GM12878 (cell line): ENCODE data around the gene CD84. TPM values are rescaled to one million over a fixed set of nuclear protein-coding genes. Genes with fewer than 3 reads are reported as not detected.

Source experiments
- ATAC-seq: fragments of 200-7000 bp; cut with Tn5 transposase; 3 replicates; pipeline ENCODE4 v1.9.1; 2020; ENCODE audit warnings: mild to moderate bottlenecking, moderate library complexity
- BruUV-seq: library from RNA; stranded (reverse); fragments of 400-500 nt; replicated peaks from 2 replicates; lab custom pipeline; 2021; lab: Mats Ljungman, UMichigan
- CTCF ChIA-PET: fragments of 300-600 bp; sonication (Branson Sonifier 250); formaldehyde crosslinking; extraction: SDS; loops from one replicate; lab custom pipeline; 2021; ENCODE audit warnings: inconsistent platforms; lab: Yijun Ruan, JAX
- POLR2A ChIA-PET: fragments of 350-600 bp; formaldehyde crosslinking; extraction: SDS; loops from one replicate; lab custom pipeline; 2021; ENCODE audit warnings: inconsistent platforms; lab: Charles Lee
- RAD21 ChIA-PET: fragments of 300-600 bp; sonication (Branson Sonifier 250); formaldehyde crosslinking; loops from one replicate; lab custom pipeline; 2023; ENCODE audit warnings: antibody characterized with exemption; ENCODE audit not compliant: unreplicated experiment; lab: Charles Lee
- SMC1A ChIA-PET: fragments of 300-600 bp; sonication (Branson Sonifier 250); formaldehyde crosslinking; loops from one replicate; lab custom pipeline; 2023; ENCODE audit not compliant: unreplicated experiment, uncharacterized antibody; lab: Charles Lee
- DNase-seq: peaks from one replicate; pipeline ENCODE4 v3.0.0-alpha.2; 2011; ENCODE audit warnings: low read depth, low spot score
- FAIRE-seq: peaks from 3 replicates; lab custom pipeline; 2011; peaks lifted over from hg19 to GRCh38; lab: Jason Lieb, UNC
- H2AFZ ChIP-seq: 2 replicates; pipeline ENCODE4 v1.6.0; 2011; ENCODE audit warnings: low read depth, low read length, control low read depth; ENCODE audit not compliant: control insufficient read depth
- H3K27ac ChIP-seq: 2 replicates; pipeline ENCODE4 v1.5.1; 2011; ENCODE audit warnings: control low read depth; ENCODE audit not compliant: control insufficient read depth, insufficient read depth
- H3K27me3 ChIP-seq, 2 experiments: replicated peaks in 1 of 2; 2 replicates each; pipeline versions ENCODE4 v1.6.0 to v1.6.1; 2011; ENCODE audit warnings: low read length in 1 of 2; ENCODE audit not compliant: control insufficient read depth in 2 of 2, insufficient read depth in 2 of 2
- H3K36me3 ChIP-seq, 2 experiments: 2 replicates each; pipeline ENCODE4 v1.5.1; 2011; ENCODE audit warnings: low read length in 1 of 2; ENCODE audit not compliant: control insufficient read depth in 2 of 2, insufficient read depth in 2 of 2
- H3K4me1 ChIP-seq: 2 replicates; pipeline ENCODE4 v1.6.1; 2011; ENCODE audit warnings: mild to moderate bottlenecking, low read length, moderate library complexity, mixed read lengths; ENCODE audit not compliant: control insufficient read depth, insufficient read depth
- H3K4me2 ChIP-seq: 2 replicates; pipeline ENCODE4 v1.6.0; 2011; ENCODE audit warnings: control low read depth; ENCODE audit not compliant: control insufficient read depth, insufficient read depth
- H3K4me3 ChIP-seq: fragments of 200-600 bp; sonication (generic); 2 replicates; pipeline ENCODE4 v1.5.1; 2016
- H3K79me2 ChIP-seq: 2 replicates; pipeline ENCODE4 v1.6.0; 2011; ENCODE audit warnings: low read length; ENCODE audit not compliant: control insufficient read depth, insufficient read depth
- H3K9ac ChIP-seq: 2 replicates; pipeline ENCODE4 v1.8.0; 2011; ENCODE audit warnings: low read length, control low read depth, mixed read lengths; ENCODE audit not compliant: control insufficient read depth, insufficient read depth
- H3K9me3 ChIP-seq: replicated peaks from 3 replicates; pipeline ENCODE4 v1.5.1; 2011; ENCODE audit warnings: mild to moderate bottlenecking, low read length; ENCODE audit not compliant: control insufficient read depth, insufficient read depth
- H4K20me1 ChIP-seq: 2 replicates; pipeline ENCODE4 v1.6.0; 2011; ENCODE audit not compliant: control insufficient read depth, insufficient read depth
- ASH2L ChIP-seq: fragments of 300-600, 200-600 bp; sonication (generic); IDR thresholded peaks from 2 replicates; pipeline ENCODE4 v1.6.1; 2017; ENCODE audit warnings: low read depth, mild to moderate bottlenecking, borderline replicate concordance
- BACH1 ChIP-seq: fragments of 450-650 bp; IDR thresholded peaks from 2 replicates; pipeline ENCODE4 v1.6.1; 2017; ENCODE audit warnings: mild to moderate bottlenecking, borderline replicate concordance
- ELK1 ChIP-seq: IDR thresholded peaks from 2 replicates; pipeline ENCODE4 v1.6.1; 2012; ENCODE audit warnings: low read depth, low read length, improper control_type of control experiment
- FOXK2 ChIP-seq: fragments of 450-650 bp; IDR thresholded peaks from 2 replicates; pipeline ENCODE4 v1.6.1; 2017; ENCODE audit warnings: mild to moderate bottlenecking, moderate library complexity
- MEF2A ChIP-seq: IDR thresholded peaks from 2 replicates; pipeline ENCODE4 v1.6.1; 2011; ENCODE audit warnings: low read depth, mild to moderate bottlenecking, low read length, moderate library complexity; ENCODE audit not compliant: insufficient read depth
- NFIC ChIP-seq: IDR thresholded peaks from 2 replicates; pipeline ENCODE4 v1.6.1; 2012; ENCODE audit warnings: low read depth, mild to moderate bottlenecking, inconsistent platforms, low read length, moderate library complexity
- REST ChIP-seq: IDR thresholded peaks from 2 replicates; pipeline ENCODE4 v1.6.1; 2012; ENCODE audit warnings: mild to moderate bottlenecking, low read depth, low read length
- SMC3 ChIP-seq: IDR thresholded peaks from 2 replicates; pipeline ENCODE4 v1.6.1; 2011; ENCODE audit warnings: low read length, improper control_type of control experiment, borderline replicate concordance
- ZNF24 ChIP-seq: fragments of 450-650 bp; IDR thresholded peaks from 2 replicates; pipeline ENCODE4 v1.6.1; 2017; ENCODE audit warnings: antibody characterized with exemption, mild to moderate bottlenecking
- WGBS: methylation state at CpG from one replicate; pipeline ENCODE4 v1.1.6; 2016; ENCODE audit warnings: low lambda C conversion rate; ENCODE audit not compliant: insufficient replicate concordance, insufficient coverage; ENCODE audit errors: missing lambda C conversion rate; 5-methylcytosine and 5-hydroxymethylcytosine counted together
- in situ Hi-C: fragments of 300-500 bp; cut with MboI; formaldehyde crosslinking; loops from 9 replicates; pipeline ENCODE4 v1.14.3; 2018; ENCODE audit warnings: mixed read lengths
- intact Hi-C: fragments of 100-400 bp; cut with micrococcal nuclease; formaldehyde crosslinking; loops from one replicate; pipeline ENCODE4 v1.14.2; 2022; ENCODE audit not compliant: unreplicated experiment
- polyA plus RNA-seq, 11 experiments: library from polyadenylated mRNA; depleted of rRNA in 4 of 11; unstranded in 6 of 11; stranded (reverse) in 5 of 11; fragments of >200 nt; fragmentation: Nextera tagmentation in 4 of 11; fragmentation: Illumina TruSeq in 1 of 11; extraction: Ambion mirVana in 4 of 11; extraction: Trizol in 1 of 11; gene quantifications; 1 replicate in 1 of 11; 2 replicates in 10 of 11; pipeline versions ENCODE4 v1.2.1 to v1.2.3, GENCODE V29; 2011 to 2016; ENCODE audit warnings: inconsistent platforms in 2 of 11, missing spikeins in 2 of 11, low read depth in 1 of 11
- total RNA-seq, 4 experiments: library from RNA; depleted of rRNA in 3 of 4; stranded (reverse); fragments of >200 nt in 3 of 4; fragmentation: Illumina TruSeq in 1 of 4; extraction: Trizol in 1 of 4; gene quantifications; 2 replicates each; pipeline versions ENCODE4 v1.2.1 to v1.2.3, GENCODE V29; 2013 to 2021
- TF ChIP-seq, protein P1 (sequence below): IDR thresholded peaks from 2 replicates; pipeline ENCODE4 v1.6.1; 2011; ENCODE audit warnings: borderline replicate concordance, low read depth, mild to moderate bottlenecking, moderate library complexity, mixed read lengths, low read length; ENCODE audit not compliant: insufficient read depth; ENCODE audit errors: extremely low read length
- TF ChIP-seq, protein P2 (sequence below): IDR thresholded peaks from 2 replicates; pipeline ENCODE4 v1.6.1; 2011; ENCODE audit warnings: low read depth, low read length, improper control_type of control experiment, borderline replicate concordance
- TF ChIP-seq, protein P3 (sequence below): fragments of 450-650 bp; IDR thresholded peaks from 2 replicates; pipeline ENCODE4 v1.6.1; 2017; ENCODE audit warnings: mild to moderate bottlenecking, moderate library complexity

CD84 gene
- total and polyA plus RNA-seq, 10 of the 15 experiments (the other 5 are each of a cell fraction or from before 2014, with no cell fraction given): 3.4 to 20.3 (median 11.7) TPM

- peaks cover 3% of the 10 kb centered on the region for H3K79me2 ChIP-seq
- intact Hi-C loops: no loop called here
- ATAC-seq: no peak
- H2AFZ ChIP-seq: no peak overlapping the region
- H4K20me1 ChIP-seq: no peaks in the 10 kb centered on the region
- no peak overlapping the region for H3K4me3 ChIP-seq
- H3K36me3 ChIP-seq: no peaks in the 10 kb centered on the region
- H3K4me2 ChIP-seq: no peak overlapping the region
- DNase-seq: no peak
- no peak for FAIRE-seq
- H3K9me3 ChIP-seq: peaks cover 10% of the 10 kb centered on the region; the same call in 2 of the 3 replicates
- 93% methylated on average over 4 of the region's 4 CpGs for WGBS
- no peaks in the 10 kb centered on the region for H3K27me3 ChIP-seq
- in situ Hi-C loops: no loop called here
- ChIA-PET SMC1A (interaction anchor here (0.6 to 30.0 kb wide), 6 partner anchors 11 to 280 kb away, joined by 3 to 735 read pairs (median 12); partner anchors contain the start of genes CD84 and SLAMF6), CTCF (interaction anchor here (0.6 to 3.7 kb wide), 9 partner anchors 9 to 110 kb away, joined by 3 to 17 read pairs (median 6); no protein-coding TSS in a partner anchor), POLR2A (interaction anchor here (0.6 to 6.8 kb wide), 8 partner anchors 10 to 52 kb away, joined by 3 to 43 read pairs (median 4); no protein-coding TSS in a partner anchor), RAD21 (interaction anchor here (0.8 to 4.2 kb wide), 9 partner anchors 9 to 136 kb away, joined by 3 to 30 read pairs (median 7); no protein-coding TSS in a partner anchor)
- BruUV-seq: no TSS peak
- H3K27ac ChIP-seq: no peak overlapping the region
- peaks cover 22% of the 10 kb centered on the region for H3K4me1 ChIP-seq
- no peak overlapping the region for H3K9ac ChIP-seq
- TF ChIP-seq ELK1: no peak
- TF ChIP-seq, protein P1, sequence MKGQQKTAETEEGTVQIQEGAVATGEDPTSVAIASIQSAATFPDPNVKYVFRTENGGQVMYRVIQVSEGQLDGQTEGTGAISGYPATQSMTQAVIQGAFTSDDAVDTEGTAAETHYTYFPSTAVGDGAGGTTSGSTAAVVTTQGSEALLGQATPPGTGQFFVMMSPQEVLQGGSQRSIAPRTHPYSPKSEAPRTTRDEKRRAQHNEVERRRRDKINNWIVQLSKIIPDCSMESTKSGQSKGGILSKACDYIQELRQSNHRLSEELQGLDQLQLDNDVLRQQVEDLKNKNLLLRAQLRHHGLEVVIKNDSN: no peak
- TF ChIP-seq, protein P2, sequence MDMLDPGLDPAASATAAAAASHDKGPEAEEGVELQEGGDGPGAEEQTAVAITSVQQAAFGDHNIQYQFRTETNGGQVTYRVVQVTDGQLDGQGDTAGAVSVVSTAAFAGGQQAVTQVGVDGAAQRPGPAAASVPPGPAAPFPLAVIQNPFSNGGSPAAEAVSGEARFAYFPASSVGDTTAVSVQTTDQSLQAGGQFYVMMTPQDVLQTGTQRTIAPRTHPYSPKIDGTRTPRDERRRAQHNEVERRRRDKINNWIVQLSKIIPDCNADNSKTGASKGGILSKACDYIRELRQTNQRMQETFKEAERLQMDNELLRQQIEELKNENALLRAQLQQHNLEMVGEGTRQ: no peak
- TF ChIP-seq NFIC: no peak
- no peak for TF ChIP-seq REST
- TF ChIP-seq ASH2L: no peak
- no peak for TF ChIP-seq ZNF24
- no peak for TF ChIP-seq BACH1
- TF ChIP-seq, protein P3, sequence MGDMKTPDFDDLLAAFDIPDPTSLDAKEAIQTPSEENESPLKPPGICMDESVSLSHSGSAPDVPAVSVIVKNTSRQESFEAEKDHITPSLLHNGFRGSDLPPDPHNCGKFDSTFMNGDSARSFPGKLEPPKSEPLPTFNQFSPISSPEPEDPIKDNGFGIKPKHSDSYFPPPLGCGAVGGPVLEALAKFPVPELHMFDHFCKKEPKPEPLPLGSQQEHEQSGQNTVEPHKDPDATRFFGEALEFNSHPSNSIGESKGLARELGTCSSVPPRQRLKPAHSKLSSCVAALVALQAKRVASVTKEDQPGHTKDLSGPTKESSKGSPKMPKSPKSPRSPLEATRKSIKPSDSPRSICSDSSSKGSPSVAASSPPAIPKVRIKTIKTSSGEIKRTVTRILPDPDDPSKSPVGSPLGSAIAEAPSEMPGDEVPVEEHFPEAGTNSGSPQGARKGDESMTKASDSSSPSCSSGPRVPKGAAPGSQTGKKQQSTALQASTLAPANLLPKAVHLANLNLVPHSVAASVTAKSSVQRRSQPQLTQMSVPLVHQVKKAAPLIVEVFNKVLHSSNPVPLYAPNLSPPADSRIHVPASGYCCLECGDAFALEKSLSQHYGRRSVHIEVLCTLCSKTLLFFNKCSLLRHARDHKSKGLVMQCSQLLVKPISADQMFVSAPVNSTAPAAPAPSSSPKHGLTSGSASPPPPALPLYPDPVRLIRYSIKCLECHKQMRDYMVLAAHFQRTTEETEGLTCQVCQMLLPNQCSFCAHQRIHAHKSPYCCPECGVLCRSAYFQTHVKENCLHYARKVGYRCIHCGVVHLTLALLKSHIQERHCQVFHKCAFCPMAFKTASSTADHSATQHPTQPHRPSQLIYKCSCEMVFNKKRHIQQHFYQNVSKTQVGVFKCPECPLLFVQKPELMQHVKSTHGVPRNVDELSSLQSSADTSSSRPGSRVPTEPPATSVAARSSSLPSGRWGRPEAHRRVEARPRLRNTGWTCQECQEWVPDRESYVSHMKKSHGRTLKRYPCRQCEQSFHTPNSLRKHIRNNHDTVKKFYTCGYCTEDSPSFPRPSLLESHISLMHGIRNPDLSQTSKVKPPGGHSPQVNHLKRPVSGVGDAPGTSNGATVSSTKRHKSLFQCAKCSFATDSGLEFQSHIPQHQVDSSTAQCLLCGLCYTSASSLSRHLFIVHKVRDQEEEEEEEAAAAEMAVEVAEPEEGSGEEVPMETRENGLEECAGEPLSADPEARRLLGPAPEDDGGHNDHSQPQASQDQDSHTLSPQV: no peak
- no peak for TF ChIP-seq FOXK2
- TF ChIP-seq SMC3: no peak
- TF ChIP-seq MEF2A: no peak
These were observed 13.7 kb downstream of the CD84 start for GRCh38 chr1:160565564-160565963.
